ENCODE results near the gene MAGEB17. TPM values are rescaled to one million over a fixed set of nuclear protein-coding genes. Genes with fewer than 3 reads are reported as not detected.

The MAGEB17 gene
- total RNA-seq, 1 experiment from 2014 or later: 0.87 TPM

GRCh38 chrX:16164748-16165147 lies 2.5 kb upstream of the MAGEB17 start:
- no peaks in the 10 kb centered on the region for H3K27me3 ChIP-seq (ENCODE audit: low read length)
- ChIA-PET POLR2A (ENCODE audit: unreplicated experiment) (no interaction called here), CTCF (no interaction called here)
- H3K4me2 ChIP-seq (ENCODE audit: low read length): no peak overlapping the region
- intact Hi-C loops (cut with micrococcal nuclease): no loop called here
- H3F3A ChIP-seq (ENCODE audit: low read length, unreplicated experiment): no peaks in the 10 kb centered on the region
- peaks cover 17% of the 10 kb centered on the region for H3K4me1 ChIP-seq (ENCODE audit: insufficient read depth, low read length)
- H2AFZ ChIP-seq (ENCODE audit: low read length): no peak overlapping the region
- H3K9ac ChIP-seq (ENCODE audit: low read length): no peak overlapping the region
- no peak overlapping the region for H3K4me3 ChIP-seq (ENCODE audit: low read length)
- no peaks in the 10 kb centered on the region for H3K36me3 ChIP-seq (ENCODE audit: low read depth, low read length)
- no TSS peak for BruUV-seq (replicated peaks)
- H3K9me3 ChIP-seq (ENCODE audit: low read length): no peaks in the 10 kb centered on the region
- no peaks in the 10 kb centered on the region for H3K9me2 ChIP-seq (replicated peaks; ENCODE audit: low read length)
- TF ChIP-seq EZH2phosphoT487 (IDR thresholded peaks at IDR 0.05; ENCODE audit: borderline replicate concordance, low read length): no peak
- no peak for TF ChIP-seq EZH2 (IDR thresholded peaks at IDR 0.05; ENCODE audit: low read length, unreplicated experiment)
- TF ChIP-seq CTCF (conservative IDR thresholded peaks at IDR 0.05; ENCODE audit: low read depth, low read length): no peak
- ATAC-seq (no peak), DNase-seq (no peak)
- H3K27ac ChIP-seq (ENCODE audit: low read length): no peak overlapping the region
- H4K20me1 ChIP-seq (ENCODE audit: low read length): no peaks in the 10 kb centered on the region
- no peaks in the 10 kb centered on the region for H3K79me2 ChIP-seq (ENCODE audit: low read length)

- POLR2A ChIA-PET (ENCODE audit: unreplicated experiment): no interaction called here
- Histone ChIP-seq H3K79me2 (ENCODE audit: low read length) (no peaks in the 10 kb centered on the region), H3K27ac (ENCODE audit: low read length) (no peak overlapping the region), H4K20me1 (ENCODE audit: low read length) (no peaks in the 10 kb centered on the region), H3K4me3 (ENCODE audit: low read length) (no peak overlapping the region), H3K9ac (ENCODE audit: low read length) (no peak overlapping the region), H3K4me2 (ENCODE audit: low read length) (no peak overlapping the region), H2AFZ (ENCODE audit: low read length) (no peak overlapping the region), H3F3A (ENCODE audit: low read length, unreplicated experiment) (no peaks in the 10 kb centered on the region), H3K9me3 (ENCODE audit: low read length) (0 out of 2 replicates have a peak, but pooled peaks cover 3% of the 10 kb centered on the region), H3K36me3 (ENCODE audit: low read depth, low read length) (no peaks in the 10 kb centered on the region), H3K27me3 (ENCODE audit: low read length) (no peaks in the 10 kb centered on the region), H3K9me2 (replicated peaks; ENCODE audit: low read length) (no peaks in the 10 kb centered on the region), H3K4me1 (ENCODE audit: insufficient read depth, low read length) (no peaks in the 10 kb centered on the region)
- TF ChIP-seq EZH2 (IDR thresholded peaks at IDR 0.05; ENCODE audit: low read length, unreplicated experiment): no peak
- TF ChIP-seq EZH2phosphoT487 (IDR thresholded peaks at IDR 0.05; ENCODE audit: borderline replicate concordance, low read length): no peak
- intact Hi-C loops (cut with micrococcal nuclease): no loop called here
- CTCF ChIA-PET: no interaction called here
- no peak for ATAC-seq
- DNase-seq: no peak
- BruUV-seq (replicated peaks): no TSS peak
These were observed 3.8 kb downstream of the MAGEB17 start for GRCh38 chrX:16171039-16171438.

- no peaks in the 10 kb centered on the region for H3K79me2 ChIP-seq (ENCODE audit: low read length)
- BruUV-seq (replicated peaks): no TSS peak
- no peaks in the 10 kb centered on the region for H4K20me1 ChIP-seq (ENCODE audit: low read length)
- ChIA-PET POLR2A (ENCODE audit: unreplicated experiment) (interaction anchor here (0.6 kb wide), 1 partner anchor 135 kb away, joined by 5 read pairs; no protein-coding TSS in a partner anchor), CTCF (no interaction called here)
- ATAC-seq: no peak
- no peak overlapping the region for H3K4me2 ChIP-seq (ENCODE audit: low read length)
- intact Hi-C loops (cut with micrococcal nuclease): no loop called here
- H3K9me3 ChIP-seq (ENCODE audit: low read length): 0 out of 2 replicates have a peak, but pooled peaks cover 3% of the 10 kb centered on the region
- H3K27ac ChIP-seq (ENCODE audit: low read length): no peak overlapping the region
- H2AFZ ChIP-seq (ENCODE audit: low read length): no peak overlapping the region
- H3K27me3 ChIP-seq (ENCODE audit: low read length): no peaks in the 10 kb centered on the region
- no peaks in the 10 kb centered on the region for H3F3A ChIP-seq (ENCODE audit: low read length, unreplicated experiment)
- H3K4me1 ChIP-seq (ENCODE audit: insufficient read depth, low read length): no peaks in the 10 kb centered on the region
- TF ChIP-seq EZH2phosphoT487 (IDR thresholded peaks at IDR 0.05; ENCODE audit: borderline replicate concordance, low read length) (no peak), EZH2 (IDR thresholded peaks at IDR 0.05; ENCODE audit: low read length, unreplicated experiment) (no peak), CTCF (conservative IDR thresholded peaks at IDR 0.05; ENCODE audit: low read depth, low read length) (no peak)
- H3K4me3 ChIP-seq (ENCODE audit: low read length): no peak overlapping the region
- H3K9ac ChIP-seq (ENCODE audit: low read length): no peak overlapping the region
- no peaks in the 10 kb centered on the region for H3K9me2 ChIP-seq (replicated peaks; ENCODE audit: low read length)
- DNase-seq: no peak
- H3K36me3 ChIP-seq (ENCODE audit: low read depth, low read length): no peaks in the 10 kb centered on the region
These were observed 4.7 kb downstream of the MAGEB17 start for GRCh38 chrX:16171944-16172343.

Data from PC-3 (cell line).